HEK293T (cell line): ENCODE data around the gene KCNQ1.

Experiments
- ELF4 ChIP-seq: fragments of 450-650 bp; IDR thresholded peaks from 2 replicates; pipeline ENCODE4 v1.6.1; 2017; ENCODE audit warnings: antibody characterized with exemption
- L3MBTL2 ChIP-seq: fragments of 450-650 bp; conservative IDR thresholded peaks from 2 replicates; pipeline ENCODE4 v1.6.1; 2016; ENCODE audit warnings: mild to moderate bottlenecking

DNA sequence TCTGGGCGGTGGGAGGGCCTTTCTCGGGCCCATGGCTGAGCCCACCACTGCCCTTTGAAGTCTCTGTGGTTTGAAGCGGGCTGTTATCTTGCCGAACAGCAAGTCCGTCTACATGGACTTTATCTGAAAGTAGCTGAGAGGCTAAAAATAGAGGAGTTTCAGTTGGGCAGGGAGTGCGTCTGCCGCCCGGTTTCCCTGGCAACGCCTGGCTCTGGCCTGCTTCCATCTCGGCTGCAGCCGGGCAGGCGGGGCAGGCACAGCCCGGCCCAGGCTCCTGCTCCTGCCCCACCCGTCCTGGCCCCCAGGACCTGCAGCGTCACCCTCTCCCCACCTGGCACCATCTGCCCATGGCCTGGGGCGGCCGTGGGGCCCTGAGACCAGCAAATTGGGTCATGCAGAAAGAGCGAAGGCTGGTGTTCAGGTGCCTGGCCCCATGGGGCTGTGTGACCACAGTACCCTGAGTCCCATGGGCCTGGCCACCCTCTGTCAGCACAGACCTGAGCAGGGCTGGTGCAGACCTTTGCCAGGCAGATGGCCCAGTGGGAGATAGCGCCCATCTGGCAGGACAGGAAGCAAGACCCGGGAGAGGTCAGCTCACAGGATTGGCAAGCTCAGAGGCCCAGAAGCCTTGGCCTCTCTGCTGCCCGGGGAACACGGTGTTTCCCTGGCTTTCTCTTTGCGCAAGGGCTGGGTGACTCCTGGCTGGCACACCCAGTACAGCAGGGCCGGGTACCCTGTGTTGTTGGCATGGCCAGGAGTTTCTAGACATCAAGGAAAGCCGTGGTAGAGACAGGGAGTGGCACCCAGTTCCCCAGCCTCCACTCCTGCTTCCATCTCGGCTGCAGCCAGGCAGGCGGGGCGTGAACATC, 334.1 kb downstream of the KCNQ1 start:
- TF ChIP-seq L3MBTL2, result no peak
- TF ChIP-seq ELF4, result no peak
